PFSK-1 (cell line): Measurements from ENCODE around the gene UBE2V1.

Experiments
- FOXP2 ChIP-seq: optimal IDR thresholded peaks from 2 replicates; pipeline ENCODE3; 2011; ENCODE audit warnings: borderline replicate concordance, control low read depth, inconsistent platforms; ENCODE audit not compliant: insufficient read depth; ENCODE audit errors: extremely low read length, extremely low read depth
- POLR2AphosphoS5 ChIP-seq: IDR thresholded peaks from 2 replicates; pipeline ENCODE4 v1.6.1; 2012; ENCODE audit warnings: low read depth, mild to moderate bottlenecking, control low read depth, low read length, moderate library complexity
- SIN3A ChIP-seq: IDR thresholded peaks from 2 replicates; pipeline ENCODE4 v1.6.1; 2012; ENCODE audit warnings: mild to moderate bottlenecking, low read length, moderate library complexity, borderline replicate concordance; ENCODE audit not compliant: insufficient read depth
- TAF1 ChIP-seq: IDR thresholded peaks from 2 replicates; pipeline ENCODE4 v1.6.1; 2012; ENCODE audit warnings: low read length, control low read depth, borderline replicate concordance; ENCODE audit not compliant: insufficient read depth
- TF ChIP-seq, protein P1 (sequence below), 2 experiments: IDR thresholded peaks; 2 replicates each; pipeline versions ENCODE4 v1.6.1 to v1.8.0; 2011 to 2012; ENCODE audit warnings: low read depth in 2 of 2, low read length in 2 of 2, control low read depth in 1 of 2, inconsistent platforms in 1 of 2, mild to moderate bottlenecking in 1 of 2, moderate library complexity in 1 of 2; ENCODE audit not compliant: insufficient read depth in 1 of 2

The UBE2V1 gene

DNA sequence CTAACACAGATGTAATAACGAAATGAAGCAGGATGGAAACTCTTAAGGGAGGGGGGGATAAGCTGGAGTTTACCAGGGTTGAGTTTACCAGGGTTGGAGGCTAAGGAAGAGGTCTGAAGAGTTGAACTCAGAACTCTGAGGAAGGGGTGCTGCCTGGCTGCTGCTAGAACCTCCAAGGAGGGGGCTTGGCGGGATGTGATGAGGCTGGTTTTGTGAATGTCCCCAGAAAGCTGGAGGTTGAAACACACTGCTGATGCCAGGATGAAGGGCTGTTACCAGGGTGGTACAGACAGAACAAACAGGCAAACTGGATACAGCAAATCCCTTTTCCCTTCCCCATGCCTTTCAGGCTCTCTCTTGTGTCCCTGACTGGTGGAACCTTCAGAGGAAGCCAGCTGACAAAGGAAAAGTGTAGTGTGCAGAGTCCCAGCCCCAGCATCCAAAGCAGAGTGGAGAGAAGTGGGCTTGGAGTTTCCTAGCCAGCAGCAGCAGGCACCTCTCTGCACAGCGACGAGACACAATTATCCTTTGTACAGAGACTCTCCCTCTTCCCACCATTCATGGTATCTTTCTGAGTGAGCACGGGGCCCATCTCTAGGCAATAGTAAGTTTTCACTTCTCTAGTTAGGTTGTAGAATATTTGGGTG lies 23.7 kb downstream of the UBE2V1 start:
- TF ChIP-seq TAF1, result no peak
- TF ChIP-seq SIN3A, result no peak
- TF ChIP-seq POLR2AphosphoS5, result no peak
- TF ChIP-seq, protein P1, sequence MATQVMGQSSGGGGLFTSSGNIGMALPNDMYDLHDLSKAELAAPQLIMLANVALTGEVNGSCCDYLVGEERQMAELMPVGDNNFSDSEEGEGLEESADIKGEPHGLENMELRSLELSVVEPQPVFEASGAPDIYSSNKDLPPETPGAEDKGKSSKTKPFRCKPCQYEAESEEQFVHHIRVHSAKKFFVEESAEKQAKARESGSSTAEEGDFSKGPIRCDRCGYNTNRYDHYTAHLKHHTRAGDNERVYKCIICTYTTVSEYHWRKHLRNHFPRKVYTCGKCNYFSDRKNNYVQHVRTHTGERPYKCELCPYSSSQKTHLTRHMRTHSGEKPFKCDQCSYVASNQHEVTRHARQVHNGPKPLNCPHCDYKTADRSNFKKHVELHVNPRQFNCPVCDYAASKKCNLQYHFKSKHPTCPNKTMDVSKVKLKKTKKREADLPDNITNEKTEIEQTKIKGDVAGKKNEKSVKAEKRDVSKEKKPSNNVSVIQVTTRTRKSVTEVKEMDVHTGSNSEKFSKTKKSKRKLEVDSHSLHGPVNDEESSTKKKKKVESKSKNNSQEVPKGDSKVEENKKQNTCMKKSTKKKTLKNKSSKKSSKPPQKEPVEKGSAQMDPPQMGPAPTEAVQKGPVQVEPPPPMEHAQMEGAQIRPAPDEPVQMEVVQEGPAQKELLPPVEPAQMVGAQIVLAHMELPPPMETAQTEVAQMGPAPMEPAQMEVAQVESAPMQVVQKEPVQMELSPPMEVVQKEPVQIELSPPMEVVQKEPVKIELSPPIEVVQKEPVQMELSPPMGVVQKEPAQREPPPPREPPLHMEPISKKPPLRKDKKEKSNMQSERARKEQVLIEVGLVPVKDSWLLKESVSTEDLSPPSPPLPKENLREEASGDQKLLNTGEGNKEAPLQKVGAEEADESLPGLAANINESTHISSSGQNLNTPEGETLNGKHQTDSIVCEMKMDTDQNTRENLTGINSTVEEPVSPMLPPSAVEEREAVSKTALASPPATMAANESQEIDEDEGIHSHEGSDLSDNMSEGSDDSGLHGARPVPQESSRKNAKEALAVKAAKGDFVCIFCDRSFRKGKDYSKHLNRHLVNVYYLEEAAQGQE (IDR thresholded peaks at IDR 0.05; ENCODE audit: insufficient read depth in 1 of 2, low read depth in 2 of 2, low read length in 2 of 2), result no peak
- no peak for TF ChIP-seq FOXP2

DNA sequence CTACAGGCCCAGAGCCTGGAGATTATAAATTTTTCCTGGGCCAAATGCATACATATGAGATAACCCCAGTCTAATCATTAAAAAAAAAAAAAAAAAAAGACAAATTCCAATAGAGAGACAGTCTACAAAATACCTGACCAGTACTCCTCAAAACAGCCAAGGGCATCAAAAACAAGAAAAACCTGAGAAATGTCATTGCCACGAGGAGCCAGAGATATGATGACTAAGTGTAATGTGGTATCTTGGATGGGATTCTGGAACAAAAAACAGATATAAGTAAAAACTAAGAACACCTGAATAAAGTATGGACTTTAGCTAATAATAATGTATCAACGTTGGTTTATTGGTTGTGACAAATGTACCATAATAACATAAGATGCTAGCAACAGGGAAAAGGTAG lies 24.9 kb downstream of the UBE2V1 start:
- TF ChIP-seq SIN3A (no peak), TAF1 (no peak), FOXP2 (no peak), POLR2AphosphoS5 (no peak)
- TF ChIP-seq, protein P1 (IDR thresholded peaks at IDR 0.05; ENCODE audit: insufficient read depth in 1 of 2, low read depth in 2 of 2, low read length in 2 of 2), result no peak

DNA sequence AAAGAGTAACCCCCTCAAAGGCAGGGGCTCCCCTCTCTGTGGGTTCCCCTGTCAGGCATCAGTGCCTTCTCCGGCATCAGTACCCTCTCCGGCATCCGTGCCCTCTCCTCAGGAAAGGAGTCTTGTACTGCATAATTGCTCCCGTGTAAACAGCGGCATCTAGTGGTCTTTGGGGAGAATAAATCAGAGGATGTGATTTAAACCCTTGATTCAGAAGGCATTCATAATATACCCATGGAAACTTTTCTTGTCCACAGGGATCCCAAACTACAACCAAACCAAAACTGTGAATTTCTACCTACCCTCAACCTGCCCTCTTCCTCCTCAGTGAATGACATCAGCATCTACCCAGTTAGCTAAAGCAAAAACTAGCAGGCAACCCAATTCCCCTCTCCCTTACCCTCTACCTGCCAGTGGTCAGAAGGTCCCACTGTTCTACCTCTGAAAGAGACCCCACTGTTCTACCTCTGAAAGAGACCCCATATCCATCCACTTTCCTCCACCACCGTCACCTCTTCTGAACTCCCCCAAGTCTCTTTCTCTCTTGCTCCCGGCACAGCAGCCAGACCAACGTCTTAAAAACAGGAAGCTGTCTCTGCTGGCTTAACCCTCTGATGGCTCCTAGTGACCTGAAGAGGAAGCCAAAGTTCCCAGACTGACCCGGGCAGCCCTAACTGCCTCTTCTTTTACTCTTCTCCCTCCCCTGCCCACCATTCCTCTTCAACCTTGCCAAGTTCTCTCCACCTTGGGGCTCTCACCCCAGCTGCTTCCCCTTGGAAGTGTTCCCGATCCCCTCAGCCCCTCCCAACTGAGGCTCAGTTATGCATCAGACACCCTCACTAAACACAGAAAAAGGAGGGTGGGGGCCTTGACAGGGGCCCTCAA lies 27.2 kb downstream of the UBE2V1 start:
- TF ChIP-seq, protein P1 (IDR thresholded peaks at IDR 0.05; ENCODE audit: insufficient read depth in 1 of 2, low read depth in 2 of 2, low read length in 2 of 2), result no peak
- TF ChIP-seq FOXP2 (no peak), TAF1 (no peak), SIN3A (no peak)

DNA sequence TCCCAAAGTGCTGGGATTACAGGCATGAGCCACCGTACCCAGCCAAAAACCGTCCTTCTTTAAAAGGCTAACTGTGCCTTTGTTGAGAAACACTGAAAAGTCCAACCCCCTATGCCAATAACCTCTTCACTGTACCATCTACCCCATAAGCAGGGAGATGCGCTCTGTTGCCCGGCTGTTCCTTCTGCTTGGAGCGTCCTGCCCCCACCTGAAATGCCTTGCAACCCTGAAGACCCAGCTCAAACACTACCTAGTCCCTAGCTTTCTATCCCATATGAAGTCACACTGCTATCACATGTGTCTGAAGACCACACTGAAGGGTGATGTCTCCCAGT lies 27.8 kb downstream of the UBE2V1 start:
- TF ChIP-seq FOXP2, result no peak
- no peak for TF ChIP-seq SIN3A
- TF ChIP-seq, protein P1 (IDR thresholded peaks at IDR 0.05; ENCODE audit: insufficient read depth in 1 of 2, low read depth in 2 of 2, low read length in 2 of 2), result no peak
- TF ChIP-seq TAF1, result no peak
- no peak for TF ChIP-seq POLR2AphosphoS5
